Skeletal muscle satellite cell (primary cell): ENCODE results near the gene PER1.

Experiments used
- H3K27me3 ChIP-seq: 2 replicates; pipeline ENCODE4 v1.7.0; 2013; ENCODE audit warnings: low read length; ENCODE audit not compliant: control insufficient read depth, insufficient read depth
- H3K36me3 ChIP-seq: 2 replicates; pipeline ENCODE4 v1.7.0; 2013; ENCODE audit warnings: mild to moderate bottlenecking, control low read depth, low read length; ENCODE audit not compliant: insufficient read depth
- H3K4me1 ChIP-seq: 2 replicates; pipeline ENCODE4 v1.7.0; 2013; ENCODE audit warnings: low read length; ENCODE audit not compliant: control insufficient read depth, insufficient read depth
- H3K4me2 ChIP-seq: 2 replicates; pipeline ENCODE4 v1.7.0; 2013; ENCODE audit warnings: mild to moderate bottlenecking, low read length
- H3K4me3 ChIP-seq: 2 replicates; pipeline ENCODE4 v1.7.0; 2013; ENCODE audit warnings: low read length
- H3K9ac ChIP-seq: 2 replicates; pipeline ENCODE4 v1.7.0; 2013; ENCODE audit warnings: mild to moderate bottlenecking, low read depth, low read length, moderate library complexity
- H3K9me3 ChIP-seq: replicated peaks from 2 replicates; pipeline ENCODE4 v1.7.0; 2013; ENCODE audit warnings: mild to moderate bottlenecking, control low read depth, low read length

The PER1 gene

GRCh38 chr17:8121681-8122421, 30.4 kb downstream of the PER1 start:
- peak overlapping the region; percentile 89 for H3K4me2 ChIP-seq
- H3K4me1 ChIP-seq: peaks cover 49% of the 10 kb centered on the region
- no peaks in the 10 kb centered on the region for H3K9me3 ChIP-seq
- H3K9ac ChIP-seq: peak overlapping the region; percentile 60
- H3K36me3 ChIP-seq: no peaks in the 10 kb centered on the region
- peaks cover 4% of the 10 kb centered on the region for H3K27me3 ChIP-seq
- H3K4me3 ChIP-seq: peak overlapping the region; percentile 72

GRCh38 chr17:8121407-8121680, 30.9 kb downstream of the PER1 start:
- Histone ChIP-seq H3K36me3 (no peaks in the 10 kb centered on the region), H3K9ac (no peak overlapping the region), H3K4me1 (peaks cover 49% of the 10 kb centered on the region), H3K4me2 (peak overlapping the region; percentile 89), H3K9me3 (no peaks in the 10 kb centered on the region), H3K27me3 (peaks cover 9% of the 10 kb centered on the region), H3K4me3 (peak overlapping the region; percentile 80)

- peaks cover 46% of the 10 kb centered on the region for H3K4me1 ChIP-seq
- peak overlapping the region; percentile 80 for H3K4me3 ChIP-seq
- peak overlapping the region; percentile 89 for H3K4me2 ChIP-seq
- H3K36me3 ChIP-seq: no peaks in the 10 kb centered on the region
- peak overlapping the region; percentile 68 for H3K9ac ChIP-seq
- no peaks in the 10 kb centered on the region for H3K9me3 ChIP-seq
- H3K27me3 ChIP-seq: peaks cover 15% of the 10 kb centered on the region
Measured at GRCh38 chr17:8120520-8121406, 31.4 kb downstream of the PER1 start.

DNA sequence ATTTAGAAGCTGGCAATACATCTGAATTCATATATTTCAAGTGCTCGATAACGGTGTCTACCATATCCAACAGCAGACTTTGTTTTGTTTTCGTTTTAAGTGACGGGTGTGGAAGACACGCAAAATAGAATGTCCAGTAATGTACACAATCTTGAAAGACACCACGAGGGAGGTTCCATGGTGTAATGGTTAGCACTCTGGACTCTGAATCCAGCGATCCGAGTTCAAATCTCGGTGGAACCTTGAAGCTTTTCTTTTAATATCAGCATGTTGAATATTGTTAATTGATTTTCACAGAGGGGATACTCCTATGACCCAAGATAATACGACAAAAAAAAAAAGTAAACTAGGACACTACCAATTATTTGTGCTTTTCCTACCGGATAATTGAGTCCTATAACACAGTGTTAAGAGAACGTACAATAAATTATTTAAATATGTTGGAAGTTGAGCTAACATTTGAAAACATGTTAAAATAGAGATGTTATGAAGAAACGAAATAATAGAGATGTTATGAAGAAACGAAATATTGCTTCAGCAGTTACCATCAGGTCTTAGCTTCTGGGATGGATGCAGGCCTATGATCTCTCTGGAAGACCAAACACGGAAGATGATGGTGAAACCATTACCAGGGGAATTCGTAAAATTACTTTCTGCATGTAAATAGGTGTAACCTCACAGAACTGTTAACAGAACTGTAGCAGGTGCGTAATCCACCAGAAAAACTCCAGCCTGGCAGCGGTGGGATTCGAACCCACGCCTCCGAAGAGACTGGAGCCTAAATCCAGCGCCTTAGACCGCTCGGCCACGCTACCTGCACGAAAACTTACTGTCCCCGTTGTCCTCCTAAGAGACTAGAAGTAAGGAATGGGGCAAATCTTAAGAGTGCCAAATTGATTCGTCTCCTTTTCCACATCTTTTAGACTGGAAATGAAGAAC, 32.4 kb downstream of the PER1 start:
- Histone ChIP-seq H3K4me3 (peak overlapping the region; percentile 80), H3K9ac (peak overlapping the region; percentile 68)

GRCh38 chr17:8118769-8119580, 33.2 kb downstream of the PER1 start:
- Histone ChIP-seq H3K4me1 (peaks cover 32% of the 10 kb centered on the region), H3K9me3 (no peaks in the 10 kb centered on the region), H3K4me2 (peak overlapping the region; percentile 96), H3K9ac (peak overlapping the region; percentile 60), H3K36me3 (no peaks in the 10 kb centered on the region), H3K27me3 (peaks cover 31% of the 10 kb centered on the region), H3K4me3 (peak overlapping the region; percentile 70)

More for the DNA sequence above, 32.4 kb downstream of the PER1 start:
- Histone ChIP-seq H3K4me2 (peak overlapping the region; percentile 96), H3K27me3 (peaks cover 24% of the 10 kb centered on the region), H3K9me3 (no peaks in the 10 kb centered on the region), H3K4me1 (peaks cover 39% of the 10 kb centered on the region), H3K36me3 (no peaks in the 10 kb centered on the region)

- H3K9me3 ChIP-seq: no peaks in the 10 kb centered on the region
- H3K4me1 ChIP-seq: peaks cover 24% of the 10 kb centered on the region
- H3K9ac ChIP-seq: peak within 1 kb of the TSS; percentile 60
- H3K4me3 ChIP-seq: peak within 1 kb of the TSS; percentile 70
- peaks cover 32% of the 10 kb centered on the region for H3K27me3 ChIP-seq
- H3K36me3 ChIP-seq: no peaks in the 10 kb centered on the region
- H3K4me2 ChIP-seq: peak within 1 kb of the TSS; percentile 96
Measured at GRCh38 chr17:8117980-8118768, 34.0 kb downstream of the PER1 start, which contains the start of gene ALOXE3. Gene ALOXE3, minus strand, starts transcription at chr17:8118514. Its CDS starts 524 bp downstream, at chr17:8117990.

- Histone ChIP-seq H3K4me2 (peak overlapping the region; percentile 96), H3K9ac (peak overlapping the region; percentile 32), H3K4me3 (peak overlapping the region; percentile 70), H3K4me1 (peaks cover 17% of the 10 kb centered on the region), H3K27me3 (peaks cover 39% of the 10 kb centered on the region), H3K36me3 (no peaks in the 10 kb centered on the region), H3K9me3 (no peaks in the 10 kb centered on the region)
Measured at GRCh38 chr17:8117367-8117979, 34.7 kb downstream of the PER1 start.

- H3K4me2 ChIP-seq: no peak overlapping the region
- no peaks in the 10 kb centered on the region for H3K36me3 ChIP-seq
- peaks cover 16% of the 10 kb centered on the region for H3K4me1 ChIP-seq
- no peak overlapping the region for H3K9ac ChIP-seq
- H3K27me3 ChIP-seq: peaks cover 46% of the 10 kb centered on the region
- H3K4me3 ChIP-seq: no peak overlapping the region
- no peaks in the 10 kb centered on the region for H3K9me3 ChIP-seq
Measured at GRCh38 chr17:8116776-8117175, 35.4 kb downstream of the PER1 start.

DNA sequence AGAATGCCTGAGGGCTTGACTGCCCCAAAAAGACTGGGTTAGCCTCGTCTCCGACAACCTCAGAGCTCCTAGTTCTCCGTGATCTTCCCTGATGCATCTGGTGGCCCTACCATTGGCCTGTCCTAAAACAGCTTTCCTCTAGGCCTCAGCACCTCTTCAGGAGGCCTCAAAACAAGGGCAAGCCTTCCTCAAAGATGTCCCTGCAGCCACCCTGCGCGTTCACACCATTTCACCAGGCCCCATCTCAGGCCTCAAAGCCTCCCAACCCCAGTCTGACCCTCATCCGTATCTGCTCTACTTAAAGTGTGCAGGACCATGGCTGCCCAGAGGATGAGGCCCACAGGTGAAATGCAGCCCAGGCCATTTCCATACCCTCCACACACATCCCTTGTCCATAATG, 41.3 kb downstream of the PER1 start:
- H3K27me3 ChIP-seq: peaks cover 53% of the 10 kb centered on the region
- H3K4me3 ChIP-seq: no peak overlapping the region
- H3K9ac ChIP-seq: no peak overlapping the region
- no peak overlapping the region for H3K4me2 ChIP-seq
- no peaks in the 10 kb centered on the region for H3K9me3 ChIP-seq
- H3K36me3 ChIP-seq: no peaks in the 10 kb centered on the region
- H3K4me1 ChIP-seq: peaks cover 6% of the 10 kb centered on the region

DNA sequence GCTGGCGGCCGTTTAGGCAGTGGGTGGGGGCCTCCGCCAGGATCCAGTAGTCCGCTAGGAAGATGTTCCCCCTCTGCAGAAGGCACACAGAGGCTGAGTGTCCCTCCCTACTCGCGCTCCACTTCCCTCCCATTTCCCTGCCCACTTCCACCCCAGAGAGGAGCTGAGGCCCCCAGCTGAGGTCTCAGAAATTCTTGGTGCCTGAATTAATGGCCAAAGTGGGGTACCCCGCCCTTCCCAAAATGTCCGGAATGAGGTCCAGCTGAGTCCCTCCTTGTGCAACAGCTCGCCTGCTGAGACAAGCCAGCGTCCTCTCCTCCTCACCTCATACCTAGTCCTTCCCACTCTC, 41.8 kb downstream of the PER1 start:
- Histone ChIP-seq H3K9me3 (no peaks in the 10 kb centered on the region), H3K27me3 (peaks cover 49% of the 10 kb centered on the region), H3K4me2 (peak overlapping the region; percentile 56), H3K36me3 (no peaks in the 10 kb centered on the region), H3K4me3 (no peak overlapping the region), H3K9ac (no peak overlapping the region), H3K4me1 (peaks cover 6% of the 10 kb centered on the region)
